PC-3 (cell line): ENCODE data around the gene ALG12. TPM values are rescaled to one million over a fixed set of nuclear protein-coding genes. Genes with fewer than 3 reads are reported as not detected.

Experiments used
- ATAC-seq: fragments of 200-7000 bp; cut with Tn5 transposase; 2 replicates; pipeline ENCODE4 v1.9.1; 2020; ENCODE audit warnings: mild to moderate bottlenecking, moderate library complexity
- BruUV-seq: library from RNA; stranded (reverse); fragments of 400-500 nt; replicated peaks from 2 replicates; lab custom pipeline; 2021; lab: Mats Ljungman, UMichigan
- CTCF ChIA-PET: fragments of 300-600 bp; sonication (Branson Sonifier 250); formaldehyde crosslinking; loops from one replicate; lab custom pipeline; 2022; ENCODE audit warnings: antibody characterized with exemption; lab: Charles Lee
- POLR2A ChIA-PET: fragments of 300-600 bp; sonication (Branson Sonifier 250); formaldehyde crosslinking; loops from one replicate; lab custom pipeline; 2022; ENCODE audit warnings: antibody characterized with exemption; ENCODE audit not compliant: unreplicated experiment; lab: Charles Lee
- DNase-seq: peaks from one replicate; pipeline ENCODE4 v3.0.0-alpha.2; 2015
- H2AFZ ChIP-seq: fragments of 300-600 bp; sonication (generic); 2 replicates; pipeline ENCODE4 v1.6.0; 2016; ENCODE audit warnings: antibody characterized with exemption, low read length
- H3F3A ChIP-seq: fragments of 300-600 bp; sonication (generic); one replicate; pipeline ENCODE4 v1.6.0; 2017; ENCODE audit warnings: antibody characterized with exemption, low read length, control low read depth, mild to moderate bottlenecking; ENCODE audit not compliant: unreplicated experiment
- H3K27ac ChIP-seq: fragments of 300-600 bp; sonication (generic); 2 replicates; pipeline ENCODE4 v1.5.1; 2016; ENCODE audit warnings: mild to moderate bottlenecking, low read length
- H3K27me3 ChIP-seq: fragments of 300-600 bp; sonication (generic); 2 replicates; pipeline ENCODE4 v1.6.1; 2016; ENCODE audit warnings: low read length, mixed read lengths
- H3K36me3 ChIP-seq: fragments of 300-600 bp; sonication (generic); 2 replicates; pipeline ENCODE4 v1.6.1; 2016; ENCODE audit warnings: low read depth, mixed run types, low read length, mixed read lengths
- H3K4me1 ChIP-seq: fragments of 300-600 bp; sonication (generic); 2 replicates; pipeline ENCODE4 v1.5.1; 2016; ENCODE audit warnings: low read length; ENCODE audit not compliant: insufficient read depth
- H3K4me2 ChIP-seq: fragments of 300-600 bp; sonication (generic); 2 replicates; pipeline ENCODE4 v1.6.0; 2016; ENCODE audit warnings: low read length
- H3K4me3 ChIP-seq: fragments of 300-600 bp; sonication (generic); 2 replicates; pipeline ENCODE4 v1.5.1; 2016; ENCODE audit warnings: mild to moderate bottlenecking, low read length, mixed read lengths
- H3K79me2 ChIP-seq: fragments of 300-600 bp; sonication (generic); 2 replicates; pipeline ENCODE4 v1.6.1; 2017; ENCODE audit warnings: low read length, mixed read lengths
- H3K9ac ChIP-seq: fragments of 300-600 bp; sonication (generic); 2 replicates; pipeline ENCODE4 v1.6.0; 2016; ENCODE audit warnings: mild to moderate bottlenecking, low read length
- H3K9me2 ChIP-seq: fragments of 300-600 bp; sonication (generic); replicated peaks from 2 replicates; pipeline ENCODE4 v1.6.1; 2016; ENCODE audit warnings: mixed run types, low read length, mixed read lengths
- H3K9me3 ChIP-seq: fragments of 300-600 bp; sonication (generic); 2 replicates; pipeline ENCODE4 v1.6.1; 2016; ENCODE audit warnings: low read length, mixed read lengths
- H4K20me1 ChIP-seq: fragments of 300-600 bp; sonication (generic); 2 replicates; pipeline ENCODE4 v1.6.1; 2016; ENCODE audit warnings: low read length, mixed read lengths
- CTCF ChIP-seq: fragments of 300-600 bp; sonication (generic); conservative IDR thresholded peaks from 2 replicates; pipeline ENCODE4 v1.5.1; 2017; ENCODE audit warnings: antibody characterized with exemption, low read depth, mild to moderate bottlenecking, low read length
- EZH2 ChIP-seq: fragments of 300-600 bp; sonication (generic); IDR thresholded peaks from one replicate; pipeline ENCODE4 v1.6.1; 2017; ENCODE audit warnings: antibody characterized with exemption, mild to moderate bottlenecking, low read length; ENCODE audit not compliant: unreplicated experiment
- EZH2phosphoT487 ChIP-seq: fragments of 300-600 bp; sonication (generic); IDR thresholded peaks from 2 replicates; pipeline ENCODE4 v1.6.1; 2018; ENCODE audit warnings: mild to moderate bottlenecking, antibody characterized with exemption, low read length, borderline replicate concordance
- intact Hi-C: fragments of 100-400 bp; cut with micrococcal nuclease; formaldehyde crosslinking; loops from 2 replicates; pipeline ENCODE4 v1.9.0; 2023
- total RNA-seq: library from RNA; depleted of rRNA; stranded (reverse); fragments of >200 nt; gene quantifications from 2 replicates; pipeline ENCODE4 v1.2.3, GENCODE V29; 2014

ALG12 gene
- total RNA-seq, 1 experiment from 2014 or later = 12.1 TPM

- H3K9ac ChIP-seq = no peak overlapping the region
- H4K20me1 ChIP-seq = 0 out of 2 replicates have a peak, but pooled peaks cover 6% of the 10 kb centered on the region
These were observed 51.6 kb downstream of the ALG12 start for GRCh38 chr22:49866646-49867045.

GRCh38 chr22:49866134-49866533, 52.1 kb downstream of the ALG12 start:
- no peaks in the 10 kb centered on the region for H3K27me3 ChIP-seq
- no peak overlapping the region for H3K4me3 ChIP-seq
- no peaks in the 10 kb centered on the region for H3K9me2 ChIP-seq
- ChIA-PET POLR2A (no interaction called here), CTCF (no interaction called here)
- intact Hi-C loops = no loop called here
- H3K4me1 ChIP-seq = no peaks in the 10 kb centered on the region
- ATAC-seq (no peak), DNase-seq (no peak)
- no peak overlapping the region for H3K4me2 ChIP-seq
- TF ChIP-seq EZH2phosphoT487 (no peak), CTCF (no peak), EZH2 (no peak)
- H3K9me3 ChIP-seq = no peaks in the 10 kb centered on the region
- H3K9ac ChIP-seq = no peak overlapping the region
- H3K36me3 ChIP-seq = peaks cover 13% of the 10 kb centered on the region; the same call in 1 of the 2 replicates
- H3K79me2 ChIP-seq = peaks cover 95% of the 10 kb centered on the region
- 0 out of 2 replicates have a peak, but pooled peaks cover 7% of the 10 kb centered on the region for H4K20me1 ChIP-seq
- no peak overlapping the region for H2AFZ ChIP-seq
- H3K27ac ChIP-seq = no peak overlapping the region
- H3F3A ChIP-seq = no peaks in the 10 kb centered on the region
- BruUV-seq = no TSS peak

More at GRCh38 chr22:49866646-49867045, 51.6 kb downstream of the ALG12 start:
- peaks cover 94% of the 10 kb centered on the region for H3K79me2 ChIP-seq
- ATAC-seq (no peak), DNase-seq (no peak)
- BruUV-seq = no TSS peak
- no peak overlapping the region for H2AFZ ChIP-seq
- no peak overlapping the region for H3K4me2 ChIP-seq
- no peaks in the 10 kb centered on the region for H3K9me3 ChIP-seq
- H3K4me3 ChIP-seq = no peak overlapping the region
- no peaks in the 10 kb centered on the region for H3K4me1 ChIP-seq
- POLR2A ChIA-PET = no interaction called here
- CTCF ChIA-PET = no interaction called here
- no peaks in the 10 kb centered on the region for H3K27me3 ChIP-seq
- TF ChIP-seq EZH2 = no peak
- no peak for TF ChIP-seq CTCF
- TF ChIP-seq EZH2phosphoT487 = no peak
- peaks cover 13% of the 10 kb centered on the region; the same call in 1 of the 2 replicates for H3K36me3 ChIP-seq
- intact Hi-C loops = no loop called here
- no peaks in the 10 kb centered on the region for H3F3A ChIP-seq
- H3K27ac ChIP-seq = no peak overlapping the region
- no peaks in the 10 kb centered on the region for H3K9me2 ChIP-seq

- Histone ChIP-seq H3K4me3 (no peak overlapping the region), H3K36me3 (peaks cover 13% of the 10 kb centered on the region; the same call in 1 of the 2 replicates), H3K4me2 (no peak overlapping the region), H3K79me2 (peaks cover 96% of the 10 kb centered on the region), H3K9me2 (no peaks in the 10 kb centered on the region), H3K9me3 (no peaks in the 10 kb centered on the region), H2AFZ (no peak overlapping the region), H3K9ac (no peak overlapping the region), H3K27me3 (no peaks in the 10 kb centered on the region), H3F3A (no peaks in the 10 kb centered on the region), H3K4me1 (no peaks in the 10 kb centered on the region), H4K20me1 (0 out of 2 replicates have a peak, but pooled peaks cover 7% of the 10 kb centered on the region), H3K27ac (no peak overlapping the region)
- no TSS peak for BruUV-seq
- no peak for ATAC-seq
- DNase-seq = no peak
- TF ChIP-seq EZH2phosphoT487 (no peak), EZH2 (no peak), CTCF (no peak)
- ChIA-PET CTCF (no interaction called here), POLR2A (no interaction called here)
- intact Hi-C loops = no loop called here
These were observed 53.1 kb downstream of the ALG12 start for GRCh38 chr22:49865156-49865555.
